ENCODE measurements around the gene RNU1-2.
"Not testable (repeated sequence)": the region's sequence is repeated elsewhere in the genome, so short reads cannot be mapped to it uniquely, and the experiment has no call there.

RNU1-2 gene

GRCh38 chr1:16892978-16893525 lies 2.7 kb upstream of the RNU1-2 start:
- peaks cover 15% of the 10 kb centered on the region for H3K4me1 ChIP-seq (ENCODE audit: control insufficient read depth, insufficient read depth, low read length)
- not testable (repeated sequence) for H3K4me2 ChIP-seq (ENCODE audit: low read length); H3K36me3 ChIP-seq (ENCODE audit: insufficient read depth, low read length); H3K4me3 ChIP-seq (ENCODE audit: low read length); H3K27me3 ChIP-seq (ENCODE audit: control insufficient read depth, insufficient read depth, low read length); H3K9me3 ChIP-seq (replicated peaks; ENCODE audit: low read length); H3K9ac ChIP-seq (ENCODE audit: low read depth, low read length)

GRCh38 chr1:16893796-16894195 lies 2.0 kb upstream of the RNU1-2 start:
- H3K9ac ChIP-seq (ENCODE audit: low read depth, low read length); H3K4me3 ChIP-seq (ENCODE audit: low read length); H3K27me3 ChIP-seq (ENCODE audit: control insufficient read depth, insufficient read depth, low read length); H3K36me3 ChIP-seq (ENCODE audit: insufficient read depth, low read length); H3K4me2 ChIP-seq (ENCODE audit: low read length); H3K9me3 ChIP-seq (replicated peaks; ENCODE audit: low read length): not testable (repeated sequence)
- peaks cover 10% of the 10 kb centered on the region for H3K4me1 ChIP-seq (ENCODE audit: control insufficient read depth, insufficient read depth, low read length)

- not testable (repeated sequence) for H3K4me3 ChIP-seq (ENCODE audit: low read length); H3K9ac ChIP-seq (ENCODE audit: low read depth, low read length); H3K9me3 ChIP-seq (replicated peaks; ENCODE audit: low read length); H3K4me2 ChIP-seq (ENCODE audit: low read length); H3K36me3 ChIP-seq (ENCODE audit: insufficient read depth, low read length); H3K27me3 ChIP-seq (ENCODE audit: control insufficient read depth, insufficient read depth, low read length); H3K4me1 ChIP-seq (ENCODE audit: control insufficient read depth, insufficient read depth, low read length)
These were observed 1.4 kb upstream of the RNU1-2 start for GRCh38 chr1:16894338-16894737.

- H3K9me3 ChIP-seq (replicated peaks; ENCODE audit: low read length); H3K4me1 ChIP-seq (ENCODE audit: control insufficient read depth, insufficient read depth, low read length); H3K36me3 ChIP-seq (ENCODE audit: insufficient read depth, low read length); H3K4me3 ChIP-seq (ENCODE audit: low read length); H3K27me3 ChIP-seq (ENCODE audit: control insufficient read depth, insufficient read depth, low read length): not testable (repeated sequence)
- peak overlapping the region; percentile 47 for H3K9ac ChIP-seq (ENCODE audit: low read depth, low read length)
- peak overlapping the region; percentile 76 for H3K4me2 ChIP-seq (ENCODE audit: low read length)
These were observed 565 bp upstream of the RNU1-2 start for GRCh38 chr1:16895233-16895597.

GRCh38 chr1:16896316-16897055 lies 706 bp downstream of the RNU1-2 start:
- not testable (repeated sequence) for H3K4me3 ChIP-seq (ENCODE audit: low read length); H3K36me3 ChIP-seq (ENCODE audit: insufficient read depth, low read length); H3K4me1 ChIP-seq (ENCODE audit: control insufficient read depth, insufficient read depth, low read length); H3K27me3 ChIP-seq (ENCODE audit: control insufficient read depth, insufficient read depth, low read length); H3K9ac ChIP-seq (ENCODE audit: low read depth, low read length); H3K9me3 ChIP-seq (replicated peaks; ENCODE audit: low read length)
- peak overlapping the region; percentile 19 for H3K4me2 ChIP-seq (ENCODE audit: low read length)

- H3K27me3 ChIP-seq (ENCODE audit: control insufficient read depth, insufficient read depth, low read length); H3K9ac ChIP-seq (ENCODE audit: low read depth, low read length); H3K4me3 ChIP-seq (ENCODE audit: low read length); H3K4me1 ChIP-seq (ENCODE audit: control insufficient read depth, insufficient read depth, low read length); H3K9me3 ChIP-seq (replicated peaks; ENCODE audit: low read length); H3K36me3 ChIP-seq (ENCODE audit: insufficient read depth, low read length); H3K4me2 ChIP-seq (ENCODE audit: low read length): not testable (repeated sequence)
These were observed 1.9 kb downstream of the RNU1-2 start for GRCh38 chr1:16897653-16898052.

GRCh38 chr1:16898298-16898697 lies 2.5 kb downstream of the RNU1-2 start:
- H3K4me2 ChIP-seq (ENCODE audit: low read length); H3K4me1 ChIP-seq (ENCODE audit: control insufficient read depth, insufficient read depth, low read length); H3K9ac ChIP-seq (ENCODE audit: low read depth, low read length); H3K4me3 ChIP-seq (ENCODE audit: low read length); H3K27me3 ChIP-seq (ENCODE audit: control insufficient read depth, insufficient read depth, low read length); H3K9me3 ChIP-seq (replicated peaks; ENCODE audit: low read length); H3K36me3 ChIP-seq (ENCODE audit: insufficient read depth, low read length): not testable (repeated sequence)

- H3K9me3 ChIP-seq (replicated peaks; ENCODE audit: low read length); H3K4me3 ChIP-seq (ENCODE audit: low read length); H3K4me2 ChIP-seq (ENCODE audit: low read length); H3K36me3 ChIP-seq (ENCODE audit: insufficient read depth, low read length); H3K27me3 ChIP-seq (ENCODE audit: control insufficient read depth, insufficient read depth, low read length); H3K9ac ChIP-seq (ENCODE audit: low read depth, low read length); H3K4me1 ChIP-seq (ENCODE audit: control insufficient read depth, insufficient read depth, low read length): not testable (repeated sequence)
These were observed 3.2 kb downstream of the RNU1-2 start for GRCh38 chr1:16899020-16899419.

GRCh38 chr1:16900751-16901150 lies 5.0 kb downstream of the RNU1-2 start:
- no peaks in the 10 kb centered on the region for H3K36me3 ChIP-seq (ENCODE audit: insufficient read depth, low read length)
- no peak overlapping the region for H3K4me3 ChIP-seq (ENCODE audit: low read length)
- H3K27me3 ChIP-seq (ENCODE audit: control insufficient read depth, insufficient read depth, low read length) = no peaks in the 10 kb centered on the region
- peaks cover 20% of the 10 kb centered on the region for H3K4me1 ChIP-seq (ENCODE audit: control insufficient read depth, insufficient read depth, low read length)
- H3K4me2 ChIP-seq (ENCODE audit: low read length) = no peak overlapping the region
- H3K9me3 ChIP-seq (replicated peaks; ENCODE audit: low read length) = no peaks in the 10 kb centered on the region
- H3K9ac ChIP-seq (ENCODE audit: low read depth, low read length) = no peak overlapping the region

- H3K9ac ChIP-seq (ENCODE audit: low read depth, low read length); H3K27me3 ChIP-seq (ENCODE audit: control insufficient read depth, insufficient read depth, low read length); H3K4me2 ChIP-seq (ENCODE audit: low read length); H3K9me3 ChIP-seq (replicated peaks; ENCODE audit: low read length); H3K36me3 ChIP-seq (ENCODE audit: insufficient read depth, low read length); H3K4me3 ChIP-seq (ENCODE audit: low read length): not testable (repeated sequence)
- H3K4me1 ChIP-seq (ENCODE audit: control insufficient read depth, insufficient read depth, low read length) = peaks cover 26% of the 10 kb centered on the region
These were observed 5.6 kb downstream of the RNU1-2 start for GRCh38 chr1:16901371-16901770.

- H3K36me3 ChIP-seq (ENCODE audit: insufficient read depth, low read length) = no peaks in the 10 kb centered on the region
- peaks cover 28% of the 10 kb centered on the region for H3K4me1 ChIP-seq (ENCODE audit: control insufficient read depth, insufficient read depth, low read length)
- no peaks in the 10 kb centered on the region for H3K9me3 ChIP-seq (replicated peaks; ENCODE audit: low read length)
- no peaks in the 10 kb centered on the region for H3K27me3 ChIP-seq (ENCODE audit: control insufficient read depth, insufficient read depth, low read length)
- H3K4me2 ChIP-seq (ENCODE audit: low read length) = peak overlapping the region; percentile 89
- no peak overlapping the region for H3K4me3 ChIP-seq (ENCODE audit: low read length)
- no peak overlapping the region for H3K9ac ChIP-seq (ENCODE audit: low read depth, low read length)
These were observed 7.3 kb downstream of the RNU1-2 start for GRCh38 chr1:16903054-16903453.

GRCh38 chr1:16903458-16903796 lies 7.6 kb downstream of the RNU1-2 start:
- Histone ChIP-seq H3K9ac (ENCODE audit: low read depth, low read length) (peak overlapping the region; percentile 94), H3K4me1 (ENCODE audit: control insufficient read depth, insufficient read depth, low read length) (peaks cover 28% of the 10 kb centered on the region), H3K9me3 (replicated peaks; ENCODE audit: low read length) (no peaks in the 10 kb centered on the region), H3K27me3 (ENCODE audit: control insufficient read depth, insufficient read depth, low read length) (no peaks in the 10 kb centered on the region), H3K4me2 (ENCODE audit: low read length) (peak overlapping the region; percentile 89), H3K36me3 (ENCODE audit: insufficient read depth, low read length) (no peaks in the 10 kb centered on the region), H3K4me3 (ENCODE audit: low read length) (peak overlapping the region; percentile 72)

All from skeletal muscle satellite cell (primary cell).